ENCODE data around the gene DUSP12.
"Not testable (repeated sequence)": the region's sequence is repeated elsewhere in the genome, so short reads cannot be mapped to it uniquely, and the experiment has no call there.

Gene DUSP12

DNA sequence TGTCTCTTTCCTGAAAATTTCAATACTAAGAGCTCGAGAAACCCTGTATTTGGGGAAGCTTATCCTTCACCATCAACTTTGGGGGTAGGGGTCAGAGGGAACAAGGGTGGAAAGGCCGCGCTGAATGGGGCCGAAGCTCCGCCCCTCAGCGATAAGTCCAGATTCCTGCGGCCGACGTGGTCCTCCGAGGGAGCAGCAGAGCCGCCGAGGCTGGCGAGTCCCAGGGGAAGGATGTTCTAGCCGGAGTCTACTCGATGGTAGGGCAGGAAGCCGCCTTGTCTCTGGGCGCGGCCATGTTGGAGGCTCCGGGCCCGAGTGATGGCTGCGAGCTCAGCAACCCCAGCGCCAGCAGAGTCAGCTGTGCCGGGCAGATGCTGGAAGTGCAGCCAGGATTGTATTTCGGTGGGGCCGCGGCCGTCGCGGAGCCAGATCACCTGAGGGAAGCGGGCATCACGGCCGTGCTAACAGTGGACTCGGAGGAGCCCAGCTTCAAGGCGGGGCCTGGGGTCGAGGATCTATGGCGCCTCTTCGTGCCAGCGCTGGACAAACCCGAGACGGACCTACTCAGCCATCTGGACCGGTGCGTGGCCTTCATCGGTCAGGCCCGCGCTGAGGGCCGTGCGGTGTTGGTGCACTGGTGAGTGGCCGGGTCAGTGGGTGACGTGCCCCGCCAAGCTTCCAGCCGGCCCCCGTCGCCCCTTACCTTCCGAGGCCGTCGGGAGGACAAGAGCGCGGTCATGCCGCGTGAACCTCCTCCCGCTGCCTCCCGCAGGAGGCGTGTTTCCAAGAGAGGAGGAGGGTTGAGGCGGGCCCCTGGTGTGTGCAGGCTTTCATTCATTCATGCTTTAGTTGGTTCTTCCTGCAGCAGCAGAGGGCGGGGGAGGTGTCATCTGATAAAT lies at the start of gene DUSP12:
Gene DUSP12, plus strand, starts transcription at position 278 of the 899 bp plus-strand sequence. Its CDS starts 16 bp downstream, at position 294.
- peak; percentile 78 for DNase-seq (ENCODE audit: low read depth)

DNA sequence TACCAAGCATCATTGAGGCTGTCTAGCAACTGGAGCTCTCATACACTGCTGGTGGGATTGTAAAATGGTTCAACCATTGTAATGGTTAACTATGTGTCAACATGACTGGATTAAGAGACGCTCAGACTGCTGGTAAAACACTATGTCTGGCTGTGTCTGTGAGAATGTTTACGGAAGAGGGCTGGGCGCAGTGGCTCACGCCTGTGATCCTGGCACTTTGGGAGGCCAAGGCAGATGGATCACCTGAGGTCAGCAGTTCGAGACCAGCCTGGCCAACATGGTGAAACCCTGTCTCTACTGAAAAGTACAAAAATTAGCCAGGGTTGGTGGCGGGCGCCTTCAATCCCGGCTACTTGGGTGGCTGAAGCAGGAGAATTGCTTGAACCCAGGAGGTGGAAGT lies 47.3 kb upstream of the DUSP12 start:
- DNase-seq (ENCODE audit: low read depth): no peak

- DNase-seq (ENCODE audit: low read depth): no peak
These were observed 44.0 kb upstream of the DUSP12 start for GRCh38 chr1:161705537-161705936.

GRCh38 chr1:161706113-161706481 lies 43.5 kb upstream of the DUSP12 start:
- DNase-seq (ENCODE audit: low read depth): no peak

- no peak for DNase-seq (ENCODE audit: low read depth)
These were observed 42.9 kb upstream of the DUSP12 start, which contains the start of gene FCRLA for GRCh38 chr1:161706482-161707347. Gene FCRLA, plus strand, starts transcription at chr1:161707229. Its CDS starts 36 bp downstream, at chr1:161707265.

GRCh38 chr1:161707503-161707902 lies 42.1 kb upstream of the DUSP12 start:
- DNase-seq (ENCODE audit: low read depth): no peak

DNA sequence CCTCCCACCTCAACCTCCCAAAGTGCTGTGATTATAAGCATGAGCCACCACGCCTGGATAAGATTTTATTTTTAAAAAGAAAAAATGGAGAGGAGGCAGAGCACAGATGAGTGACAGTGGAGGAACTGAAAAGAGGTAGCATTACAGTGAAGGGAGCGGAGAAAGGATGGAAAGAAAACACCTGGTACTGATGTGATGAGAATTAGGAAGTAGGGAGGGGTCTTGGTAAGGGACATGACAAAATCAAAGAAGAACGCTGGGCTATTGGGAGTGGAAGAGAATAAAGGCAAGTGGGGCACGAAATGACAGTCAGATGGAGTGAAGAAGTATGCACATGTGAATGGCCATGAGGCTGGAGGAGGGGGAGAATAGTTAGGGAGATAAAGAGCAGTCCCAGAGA lies 40.2 kb upstream of the DUSP12 start:
- no peak for DNase-seq (ENCODE audit: low read depth)

GRCh38 chr1:161710560-161710959 lies 39.0 kb upstream of the DUSP12 start:
- no peak for DNase-seq (ENCODE audit: low read depth)

DNA sequence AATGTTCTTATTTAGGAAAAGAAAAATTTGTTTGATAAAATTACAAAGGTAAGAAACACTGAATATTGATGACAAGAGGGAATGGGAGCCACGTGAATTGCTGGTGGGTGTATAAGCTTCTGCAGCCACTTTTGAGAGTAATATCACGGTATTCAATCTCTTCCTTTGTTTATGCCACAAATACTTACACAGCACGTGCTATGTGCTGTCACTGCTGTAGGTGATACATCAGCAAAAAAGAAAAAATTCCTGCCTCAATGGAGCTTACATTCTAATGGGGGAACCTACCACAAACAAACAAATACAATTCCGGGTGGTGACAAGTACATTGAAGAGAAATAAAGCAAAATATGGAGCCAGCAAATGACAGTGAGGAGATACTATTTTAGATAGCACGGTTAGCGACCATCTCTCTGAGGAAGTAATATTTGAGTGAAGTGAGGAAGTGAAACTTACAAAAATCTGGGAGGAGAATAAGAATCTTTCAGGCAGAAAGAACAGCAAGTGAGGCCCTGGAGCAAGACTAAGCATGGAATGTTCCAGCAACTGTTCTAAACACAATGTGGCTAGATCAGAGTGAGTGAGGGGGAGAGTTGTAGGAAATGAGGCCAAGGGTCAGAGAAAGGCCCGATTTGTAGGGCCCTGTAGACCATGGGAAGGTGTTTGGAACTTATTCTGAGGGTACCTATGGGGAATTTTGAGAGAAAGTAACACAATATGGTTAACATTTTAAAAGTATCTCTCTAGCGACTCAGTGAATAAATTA lies 30.8 kb upstream of the DUSP12 start:
- DNase-seq (ENCODE audit: low read depth): no peak

- no peak for DNase-seq (ENCODE audit: low read depth)
These were observed 30.3 kb upstream of the DUSP12 start for GRCh38 chr1:161719325-161719611.

- DNase-seq (ENCODE audit: low read depth): no peak
These were observed 29.2 kb upstream of the DUSP12 start for GRCh38 chr1:161720422-161720821.

DNA sequence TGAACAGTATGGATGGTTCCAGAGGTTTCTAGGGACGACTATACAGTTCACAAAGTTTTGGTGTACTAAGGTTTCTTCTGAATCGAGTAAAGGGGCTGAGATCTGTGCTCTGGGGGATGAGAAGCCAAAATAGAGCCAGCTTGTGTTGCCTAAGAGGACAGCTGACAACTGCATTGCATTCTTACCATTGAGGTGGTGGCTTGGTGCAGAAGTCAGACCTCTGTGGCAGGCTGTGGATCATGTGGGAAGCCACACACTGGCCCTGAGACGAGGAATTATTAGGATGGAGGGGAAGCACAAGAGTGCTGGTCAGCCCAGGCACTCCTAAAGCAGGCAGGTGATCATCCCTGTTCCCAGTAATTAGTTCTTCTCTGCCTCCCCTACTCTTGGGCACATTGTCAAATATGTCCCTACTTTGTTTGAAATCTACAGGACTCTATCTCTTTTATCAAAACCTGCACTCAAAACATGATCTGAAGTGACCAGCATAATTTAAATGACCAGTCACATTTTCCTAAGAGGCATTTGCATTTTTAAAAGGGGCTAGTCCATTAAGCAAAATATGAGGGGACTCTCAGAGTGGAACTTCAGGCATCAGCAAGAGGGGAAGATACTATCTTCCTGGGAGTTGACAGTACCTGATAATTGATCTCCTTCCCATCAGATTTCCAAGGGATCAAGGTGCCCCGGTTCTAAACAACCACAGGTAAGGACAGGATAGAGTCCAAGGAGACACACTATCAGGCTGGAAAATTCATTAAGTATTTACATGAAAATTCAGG lies 28.4 kb upstream of the DUSP12 start, which contains the start of gene FCRLB:
Gene FCRLB, plus strand, starts transcription at position 589 of the 782 bp plus-strand sequence. CDS start 1,129 bp downstream, outside the sequence.
- no peak for DNase-seq (ENCODE audit: low read depth)

- DNase-seq (ENCODE audit: low read depth): no peak
These were observed 27.7 kb upstream of the DUSP12 start for GRCh38 chr1:161721738-161722343.

DNA sequence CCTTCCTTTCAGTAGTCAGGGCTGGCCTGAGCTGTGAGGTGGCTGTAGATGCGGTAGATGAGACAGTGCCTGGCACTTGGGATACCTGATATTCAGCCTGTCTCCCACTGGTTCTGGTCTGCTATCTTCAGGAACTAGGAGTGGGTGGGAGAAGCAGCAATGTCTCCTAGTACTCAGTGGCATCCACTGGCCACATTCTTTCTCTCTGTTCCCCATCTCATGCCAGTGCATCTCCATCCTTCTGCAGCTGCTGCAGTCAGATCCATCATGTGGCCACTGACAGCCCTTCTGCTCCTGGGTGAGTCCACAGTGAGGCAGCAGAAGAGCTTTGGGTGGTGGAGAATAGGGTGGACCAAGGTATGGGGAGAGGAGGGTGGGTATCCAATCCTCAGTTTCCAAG lies 27.2 kb upstream of the DUSP12 start:
- DNase-seq (ENCODE audit: low read depth): no peak

DNA sequence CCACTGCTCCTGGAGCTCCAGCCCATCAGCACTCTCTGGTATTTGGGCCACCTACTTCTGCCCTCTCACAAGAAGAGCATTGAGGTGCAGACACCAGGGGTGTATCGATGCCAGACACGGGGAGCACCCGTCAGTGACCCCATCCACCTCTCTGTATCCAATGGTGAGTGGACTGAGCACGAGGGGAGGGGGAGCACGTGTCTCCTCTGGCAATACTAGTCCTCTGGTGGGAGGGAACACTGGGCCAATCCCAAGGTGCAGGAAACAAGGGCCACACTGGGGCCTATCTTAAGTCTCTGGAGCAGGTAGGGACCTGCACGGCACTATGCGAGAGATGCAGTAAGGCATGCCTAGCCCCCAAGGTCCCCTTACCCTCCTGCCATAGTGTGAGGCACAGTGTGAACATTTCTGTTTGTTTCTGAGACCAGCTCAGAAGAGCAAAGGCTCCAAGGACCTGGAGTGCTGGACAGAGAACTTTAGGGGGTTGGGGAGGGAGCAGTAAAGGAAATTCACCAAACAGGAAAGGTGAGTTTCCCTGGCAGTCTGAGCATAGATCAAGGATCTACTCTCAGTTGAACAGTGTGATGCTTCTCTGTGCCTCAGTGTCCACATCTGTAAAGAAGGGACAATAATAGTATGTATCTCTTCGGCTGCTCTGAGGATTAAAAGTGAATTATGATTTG lies 26.0 kb upstream of the DUSP12 start:
- no peak for DNase-seq (ENCODE audit: low read depth)

DNA sequence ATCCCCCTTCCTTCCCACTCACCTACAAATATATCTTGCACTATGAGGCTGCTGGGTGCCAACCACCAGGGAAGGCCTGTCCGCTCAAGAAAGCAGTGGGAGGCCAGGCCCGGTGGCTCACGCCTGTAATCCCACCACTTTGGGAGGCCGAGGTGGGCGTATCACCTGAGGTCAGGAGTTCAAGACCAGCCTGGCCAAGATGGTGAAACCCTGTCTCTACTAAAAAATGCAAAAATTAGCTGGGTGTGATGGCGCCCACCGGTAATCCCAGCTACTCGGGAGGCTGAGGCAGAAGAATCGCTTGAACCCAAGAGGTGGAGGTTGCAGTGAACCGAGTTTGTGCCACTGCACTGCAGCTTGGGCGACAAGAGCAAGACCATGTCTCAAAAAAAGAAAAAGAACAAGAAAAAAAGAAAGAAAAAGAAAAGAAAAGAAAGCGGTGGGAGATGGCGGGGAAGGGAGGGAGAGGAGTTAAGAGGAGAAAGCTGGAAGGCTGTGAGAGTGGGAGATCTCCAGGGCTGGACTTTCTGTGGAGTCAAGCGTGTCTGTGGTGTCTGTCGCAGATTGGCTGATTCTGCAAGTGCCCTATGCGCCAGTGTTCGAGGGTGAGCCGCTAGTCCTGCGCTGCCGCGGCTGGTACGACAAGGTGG lies 24.2 kb upstream of the DUSP12 start:
- not testable (repeated sequence) for DNase-seq (ENCODE audit: low read depth)

DNA sequence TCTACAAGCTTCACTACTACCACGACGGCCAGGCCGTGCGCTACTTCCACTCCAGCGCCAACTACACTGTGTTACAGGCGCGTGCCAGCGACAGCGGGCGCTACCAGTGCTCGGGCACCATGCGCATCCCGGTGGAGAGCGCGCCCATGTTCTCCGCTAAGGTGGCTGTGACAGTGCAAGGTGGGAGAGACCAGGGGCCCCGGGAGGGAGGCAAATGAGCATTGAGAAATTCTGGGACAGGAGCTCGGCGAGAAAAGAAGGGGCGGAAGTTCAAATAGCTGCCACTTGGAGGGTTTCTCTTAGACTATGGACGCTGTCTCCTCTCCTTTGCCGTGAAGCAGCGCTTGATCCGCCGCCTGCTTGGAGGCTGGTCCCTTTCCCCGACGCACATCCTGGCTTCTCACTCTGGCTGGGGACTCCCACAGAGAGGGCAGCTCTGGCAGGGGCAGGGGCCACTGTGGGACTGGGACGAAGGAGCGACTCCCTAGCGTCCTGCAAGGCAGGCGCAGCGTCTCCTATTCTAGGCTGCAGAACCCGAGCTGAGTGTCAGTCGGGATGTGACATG lies 23.6 kb upstream of the DUSP12 start:
- no peak for DNase-seq (ENCODE audit: low read depth)

GRCh38 chr1:161726473-161727255 lies 22.9 kb upstream of the DUSP12 start:
- peak; percentile 45 for DNase-seq (ENCODE audit: low read depth)

Data from stimulated activated CD4-positive, alpha-beta T cell treated with anti-CD3 and anti-CD28 coated beads, Interleukin-2, amount 100 ng/mL, for 4 hours (primary cell).